A549 (cell line): ENCODE measurements around the gene NCOA1.

Experiments
- CTCF ChIP-seq: fragments of >200 bp; sonication (Bioruptor Twin); formaldehyde crosslinking; IDR thresholded peaks from 3 replicates; pipeline ENCODE4 v1.5.1; 2016
- EP300 ChIP-seq, 2 experiments: fragments of >200 bp; sonication (Bioruptor Twin); formaldehyde crosslinking; IDR thresholded peaks; 2 replicates in 1 of 2; 3 replicates in 1 of 2; pipeline ENCODE4 v1.6.1; 2016 to 2017
- MAX ChIP-seq: IDR thresholded peaks from 2 replicates; pipeline ENCODE4 v1.6.1; 2012
- NFE2L2 ChIP-seq: fragments of 150-350 bp; conservative IDR thresholded peaks from 2 replicates; pipeline ENCODE4 v1.6.1; 2014; ENCODE audit warnings: low read length
- POLR2A ChIP-seq: IDR thresholded peaks from 2 replicates; pipeline ENCODE4 v1.6.1; 2012; ENCODE audit warnings: mild to moderate bottlenecking, low read length

GRCh38 chr2:24457696-24458386 lies 33.2 kb upstream of the NCOA1 start:
- TF ChIP-seq EP300 (IDR thresholded peaks at IDR 0.05) (no peak), POLR2A (no peak), CTCF (no peak), NFE2L2 (no peak), MAX (no peak)
